Measurements from ENCODE around the gene TMEM191C. TPM values are rescaled to one million over a fixed set of nuclear protein-coding genes. Genes with fewer than 3 reads are reported as not detected.
"Not testable (repeated sequence)": the region's sequence is repeated elsewhere in the genome, so short reads cannot be mapped to it uniquely, and the experiment has no call there.

Gene TMEM191C
- total and polyA plus RNA-seq, 7 donors: 0.01 to 0.34 (median 0.06) TPM; not detected in 3

DNA sequence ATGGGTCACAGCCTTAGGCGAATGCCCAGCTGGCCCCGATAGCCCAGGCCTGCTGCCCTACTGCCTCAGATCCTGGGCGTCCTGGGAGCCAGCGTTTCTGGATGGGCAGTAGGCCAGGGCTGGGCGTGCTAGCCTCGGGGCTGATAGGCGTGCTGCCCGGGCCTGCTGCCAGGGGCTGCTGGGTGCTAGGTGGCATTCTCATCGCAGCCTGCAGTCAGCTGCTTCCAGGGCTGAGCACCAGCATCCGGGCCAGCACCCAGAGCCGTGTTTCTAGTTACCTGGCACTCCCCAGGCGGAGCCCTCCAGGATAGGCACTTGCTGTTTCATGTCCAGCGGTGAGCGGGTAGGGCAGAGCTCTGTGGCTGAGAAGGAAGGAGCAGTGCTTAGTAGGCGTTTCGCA, 26.5 kb upstream of the TMEM191C start:
- peak; percentile 23 to 67 (median 55) for ATAC-seq
- DNase-seq; intact Hi-C loops (cut with DNase I); H3K27me3 ChIP-seq (ENCODE audit: insufficient read depth in 3 of 3, low read length in 2 of 3); H3K9me3 ChIP-seq; H3K4me1 ChIP-seq; H3K36me3 ChIP-seq (ENCODE audit: insufficient read depth in 1 of 2, low read depth in 1 of 2); H3K27ac ChIP-seq; H3K4me3 ChIP-seq: not testable (repeated sequence)
- WGBS, 3 donors: no CpG with 5 or more reads among the region's 16 CpGs

DNA sequence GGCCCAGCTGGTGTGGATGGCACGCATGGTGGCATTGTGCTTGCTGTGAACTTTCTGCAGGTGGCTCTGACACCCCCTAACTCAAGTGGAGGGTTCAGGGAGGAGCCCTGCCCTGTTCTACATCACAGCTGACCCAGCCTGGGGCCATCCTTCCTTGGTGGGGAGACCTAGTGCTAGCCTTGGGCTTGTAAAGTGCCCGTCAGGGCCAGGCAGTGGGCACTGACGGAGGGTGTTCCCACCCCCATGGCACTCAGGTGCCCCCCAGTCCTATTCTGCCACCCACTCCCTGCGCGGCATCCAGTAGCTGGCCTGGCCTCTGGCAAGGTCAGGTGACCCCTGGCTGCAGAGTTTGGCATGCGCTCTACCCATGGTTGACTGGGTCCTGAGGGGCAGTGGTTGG, 26.0 kb upstream of the TMEM191C start:
- peak; percentile 1 to 30 for DNase-seq
- WGBS, 3 donors: 80 to 93% (median 91%) methylated on average over 2 of the region's 6 CpGs
- H3K27ac ChIP-seq; H3K4me3 ChIP-seq; ATAC-seq; H3K9me3 ChIP-seq; intact Hi-C loops (cut with DNase I); H3K27me3 ChIP-seq (ENCODE audit: insufficient read depth in 3 of 3, low read length in 2 of 3); H3K4me1 ChIP-seq: not testable (repeated sequence)
- H3K36me3 ChIP-seq (ENCODE audit: insufficient read depth in 1 of 2, low read depth in 1 of 2): peaks cover 0 to 14% of the 10 kb centered on the region in 2 donors

DNA sequence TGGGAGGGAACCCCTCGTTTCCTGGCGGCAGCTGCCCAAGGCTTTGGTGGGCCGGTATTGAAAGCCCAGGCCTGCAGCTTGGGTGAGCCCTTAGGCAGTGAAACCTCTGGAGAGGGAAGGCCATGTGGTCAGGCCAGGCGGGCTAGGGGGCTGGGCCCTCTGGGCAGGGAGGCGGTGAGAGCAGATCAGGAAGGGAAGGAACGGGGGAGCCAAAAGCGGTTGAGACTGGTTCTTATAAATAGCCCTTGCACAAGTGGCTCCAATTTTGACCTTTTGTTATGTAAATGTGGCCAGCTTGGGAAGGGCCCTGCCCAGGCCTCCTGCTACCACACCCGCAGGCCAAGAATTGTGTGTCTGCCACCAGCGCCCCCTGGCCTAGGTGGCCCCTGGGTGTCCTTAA, 25.1 kb upstream of the TMEM191C start:
- H3K4me3 ChIP-seq; H3K4me1 ChIP-seq; H3K9me3 ChIP-seq; H3K27me3 ChIP-seq (ENCODE audit: insufficient read depth in 3 of 3, low read length in 2 of 3); DNase-seq; H3K27ac ChIP-seq; intact Hi-C loops (cut with DNase I): not testable (repeated sequence)
- ATAC-seq: peak; percentile 34 to 55 (median 46)
- H3K36me3 ChIP-seq (ENCODE audit: insufficient read depth in 1 of 2, low read depth in 1 of 2): peaks cover 0 to 22% of the 10 kb centered on the region in 2 donors
- WGBS, 3 donors: no CpG with 5 or more reads among the region's 9 CpGs

DNA sequence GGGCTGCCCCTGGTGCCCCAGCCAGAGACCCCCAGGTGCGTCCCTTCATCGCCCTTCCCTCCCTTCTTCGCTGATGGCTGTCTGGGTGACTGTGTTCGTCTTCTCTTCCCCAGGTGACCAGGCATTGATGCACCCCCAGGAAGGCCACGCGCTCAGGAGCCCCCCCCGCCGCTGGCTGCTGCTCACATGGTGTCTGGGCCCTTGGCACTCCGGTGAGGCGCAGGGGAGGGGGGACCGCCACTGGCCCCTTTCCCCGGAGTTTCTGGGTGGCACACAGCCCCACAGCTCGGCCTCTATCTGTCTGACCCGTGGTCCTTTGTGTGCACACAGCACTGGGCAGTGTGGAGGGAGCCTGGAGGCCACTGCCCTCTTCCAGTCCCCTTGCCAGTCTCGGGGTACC, 24.5 kb upstream of the TMEM191C start:
- H3K9me3 ChIP-seq; ATAC-seq; H3K4me3 ChIP-seq; H3K4me1 ChIP-seq; H3K27me3 ChIP-seq (ENCODE audit: insufficient read depth in 3 of 3, low read length in 2 of 3); intact Hi-C loops (cut with DNase I); H3K27ac ChIP-seq: not testable (repeated sequence)
- H3K36me3 ChIP-seq (ENCODE audit: insufficient read depth in 1 of 2, low read depth in 1 of 2): peaks cover 0 to 22% of the 10 kb centered on the region in 2 donors
- WGBS, 3 donors: 94 to 100% methylated on average over 1 of the region's 15 CpGs; no CpG with 5 or more reads in 1 of the 3 donors
- DNase-seq: peak in 1 of 2 donors; percentile 7

GRCh38 chr22:21443057-21443734, 24.0 kb upstream of the TMEM191C start:
- ATAC-seq (no peak), DNase-seq (peak; percentile 7 to 39)
- TF ChIP-seq, protein P1, sequence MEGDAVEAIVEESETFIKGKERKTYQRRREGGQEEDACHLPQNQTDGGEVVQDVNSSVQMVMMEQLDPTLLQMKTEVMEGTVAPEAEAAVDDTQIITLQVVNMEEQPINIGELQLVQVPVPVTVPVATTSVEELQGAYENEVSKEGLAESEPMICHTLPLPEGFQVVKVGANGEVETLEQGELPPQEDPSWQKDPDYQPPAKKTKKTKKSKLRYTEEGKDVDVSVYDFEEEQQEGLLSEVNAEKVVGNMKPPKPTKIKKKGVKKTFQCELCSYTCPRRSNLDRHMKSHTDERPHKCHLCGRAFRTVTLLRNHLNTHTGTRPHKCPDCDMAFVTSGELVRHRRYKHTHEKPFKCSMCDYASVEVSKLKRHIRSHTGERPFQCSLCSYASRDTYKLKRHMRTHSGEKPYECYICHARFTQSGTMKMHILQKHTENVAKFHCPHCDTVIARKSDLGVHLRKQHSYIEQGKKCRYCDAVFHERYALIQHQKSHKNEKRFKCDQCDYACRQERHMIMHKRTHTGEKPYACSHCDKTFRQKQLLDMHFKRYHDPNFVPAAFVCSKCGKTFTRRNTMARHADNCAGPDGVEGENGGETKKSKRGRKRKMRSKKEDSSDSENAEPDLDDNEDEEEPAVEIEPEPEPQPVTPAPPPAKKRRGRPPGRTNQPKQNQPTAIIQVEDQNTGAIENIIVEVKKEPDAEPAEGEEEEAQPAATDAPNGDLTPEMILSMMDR (IDR thresholded peaks at IDR 0.05): no peak
- Histone ChIP-seq H3K4me1 (peaks cover 7% of the 10 kb centered on the region), H3K9me3 (no peaks in the 10 kb centered on the region), H3K4me3 (no peak overlapping the region), H3K27me3 (ENCODE audit: insufficient read depth in 3 of 3, low read length in 2 of 3) (no peaks in the 10 kb centered on the region), H3K27ac (no peak overlapping the region), H3K36me3 (ENCODE audit: insufficient read depth in 1 of 2, low read depth in 1 of 2) (peaks cover 0 to 26% of the 10 kb centered on the region in 2 donors)
- WGBS, 3 donors: 93 to 96% (median 94%) methylated on average over 12 to 13 of the region's 13 CpGs
- intact Hi-C loops (cut with DNase I): no loop called here

DNA sequence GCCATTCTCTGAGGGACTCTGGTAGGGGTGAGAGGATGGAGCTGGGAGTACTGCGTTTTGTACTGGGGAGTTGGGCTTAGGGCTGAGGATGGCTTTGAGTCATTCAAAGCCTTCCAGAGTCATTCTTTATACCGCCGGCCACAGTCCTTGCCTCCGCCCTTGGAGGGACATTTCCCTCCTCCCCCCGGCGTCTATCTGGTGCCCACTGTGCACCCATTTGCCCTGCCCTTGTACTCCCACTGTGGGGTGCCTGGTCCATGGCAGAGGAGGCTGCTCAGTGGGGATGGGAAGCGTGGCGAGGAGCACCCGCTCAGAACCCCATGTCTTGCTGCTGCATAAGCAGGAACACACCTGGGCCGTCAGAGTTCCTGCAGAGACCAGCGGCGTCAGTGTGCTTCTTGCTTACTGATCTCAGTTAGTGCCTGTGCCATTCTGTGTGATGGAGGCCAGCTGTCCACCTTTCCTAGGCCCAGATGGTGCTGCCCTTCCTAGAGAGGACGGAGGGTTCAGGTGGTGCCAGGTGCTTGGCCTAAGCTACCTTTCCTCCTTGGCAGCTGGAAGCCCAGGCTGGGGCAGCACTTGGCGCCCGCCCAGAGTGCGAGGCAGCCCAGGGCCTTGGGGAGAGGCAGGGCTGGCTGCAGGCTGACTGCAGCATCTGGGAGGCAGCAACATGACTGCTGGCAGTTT, 23.3 kb upstream of the TMEM191C start:
- H3K9me3 ChIP-seq: no peaks in the 10 kb centered on the region
- peaks cover 0 to 26% of the 10 kb centered on the region in 2 donors for H3K36me3 ChIP-seq (ENCODE audit: insufficient read depth in 1 of 2, low read depth in 1 of 2)
- H3K27ac ChIP-seq: no peak overlapping the region
- WGBS, 3 donors: 92 to 94% (median 93%) methylated on average over 15 to 16 of the region's 16 CpGs
- no peak for ATAC-seq
- DNase-seq: peak in 1 of 2 donors; percentile 6
- no peak overlapping the region for H3K4me3 ChIP-seq
- TF ChIP-seq, protein P1 (IDR thresholded peaks at IDR 0.05): no peak
- H3K27me3 ChIP-seq (ENCODE audit: insufficient read depth in 3 of 3, low read length in 2 of 3): no peaks in the 10 kb centered on the region
- H3K4me1 ChIP-seq: peaks cover 7% of the 10 kb centered on the region
- intact Hi-C loops (cut with DNase I): no loop called here

Measured in psoas muscle (tissue), 8 donors.